GM21360 (cell line): Measurements from ENCODE around the gene CYS1.

Experiments
- ATAC-seq: cut with Tn5 transposase; IDR thresholded peaks from one replicate; pipeline ENCODE4 v1.9.1; 2021; ENCODE audit warnings: mild to moderate bottlenecking, moderate library complexity; ENCODE audit not compliant: unreplicated experiment

CYS1 gene

GRCh38 chr2:10073706-10074105 lies 6.5 kb downstream of the CYS1 start:
- ATAC-seq, result no peak

DNA sequence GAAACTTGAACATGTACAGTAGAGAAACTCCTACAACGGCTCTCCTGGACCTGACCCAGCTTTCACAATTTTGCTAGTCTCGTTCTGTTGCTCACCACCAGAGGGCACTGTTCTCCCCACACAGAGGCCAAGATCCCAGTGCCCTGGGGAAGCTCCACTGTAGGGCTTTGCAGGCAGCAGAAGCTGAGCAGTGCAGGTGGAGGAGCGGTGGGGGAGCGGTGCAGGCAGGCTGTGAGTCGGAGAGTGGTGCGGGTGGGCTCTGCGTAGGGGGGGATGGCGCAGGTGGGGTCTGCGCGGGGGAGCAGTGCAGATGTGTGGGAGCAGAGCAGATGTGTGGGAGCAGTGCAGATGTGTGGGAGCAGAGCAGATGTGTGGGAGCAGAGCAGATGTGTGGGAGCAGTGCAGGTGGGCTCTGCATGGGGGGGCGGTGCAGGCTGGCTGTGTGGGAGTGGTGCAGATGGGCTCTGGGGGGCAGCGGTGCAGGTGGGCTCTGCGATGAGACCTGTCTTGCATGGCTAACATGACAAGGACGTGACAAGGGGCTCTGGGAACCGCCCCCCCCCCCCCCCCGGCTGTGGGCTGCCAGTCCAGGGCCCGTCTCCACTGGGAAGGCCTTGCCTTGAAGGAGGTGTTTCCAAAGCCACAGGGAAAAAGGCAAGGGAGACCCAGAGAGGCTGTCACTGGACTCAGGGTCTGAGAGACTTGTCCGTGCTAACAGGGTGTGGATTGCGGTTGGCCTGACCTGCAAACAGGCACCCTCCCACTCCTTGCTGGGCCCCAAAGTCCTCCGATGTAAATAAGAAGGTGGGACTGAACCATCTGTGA lies 7.3 kb downstream of the CYS1 start:
- ATAC-seq, result peak; percentile 91

DNA sequence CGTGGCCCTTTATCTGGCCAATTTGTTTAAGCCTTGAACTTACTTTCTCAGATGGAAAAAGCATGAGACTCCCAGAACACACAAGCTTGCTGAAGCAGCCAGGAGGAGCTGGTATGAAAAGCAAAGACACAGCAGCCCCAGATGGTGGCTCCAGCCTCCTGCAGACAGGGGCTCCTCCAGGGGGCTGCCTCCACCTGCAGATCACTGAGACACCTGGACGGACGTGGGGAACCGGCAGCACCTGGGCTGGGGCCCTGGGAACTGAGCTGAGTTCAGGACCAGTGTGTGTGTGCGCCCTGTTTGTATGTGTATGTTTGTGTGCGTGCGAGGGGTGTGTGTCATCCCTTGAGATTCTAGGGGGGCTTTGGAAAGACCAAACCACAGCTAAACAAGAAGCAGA lies 8.6 kb downstream of the CYS1 start:
- no peak for ATAC-seq

GRCh38 chr2:10071176-10071575 lies 9.0 kb downstream of the CYS1 start:
- ATAC-seq, result no peak

DNA sequence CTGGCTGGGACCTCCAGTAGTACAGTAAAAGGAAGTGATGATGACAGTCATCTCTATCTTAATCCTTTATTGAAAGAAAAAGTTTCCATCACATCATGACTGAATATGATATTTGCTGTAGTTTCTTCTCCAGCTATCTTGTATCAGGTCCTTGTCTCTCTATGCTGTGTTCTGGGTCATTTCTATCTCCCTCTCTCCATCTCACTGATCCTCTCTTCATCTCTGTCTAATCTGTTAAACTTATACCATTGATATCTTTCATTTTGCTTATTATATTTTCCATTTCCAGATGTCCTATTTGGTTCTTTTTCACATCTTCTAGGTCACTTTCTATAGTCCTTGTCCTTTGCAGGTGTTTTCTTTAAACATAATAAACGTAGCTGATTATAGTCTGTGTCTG lies 12.3 kb downstream of the CYS1 start:
- ATAC-seq, result no peak

DNA sequence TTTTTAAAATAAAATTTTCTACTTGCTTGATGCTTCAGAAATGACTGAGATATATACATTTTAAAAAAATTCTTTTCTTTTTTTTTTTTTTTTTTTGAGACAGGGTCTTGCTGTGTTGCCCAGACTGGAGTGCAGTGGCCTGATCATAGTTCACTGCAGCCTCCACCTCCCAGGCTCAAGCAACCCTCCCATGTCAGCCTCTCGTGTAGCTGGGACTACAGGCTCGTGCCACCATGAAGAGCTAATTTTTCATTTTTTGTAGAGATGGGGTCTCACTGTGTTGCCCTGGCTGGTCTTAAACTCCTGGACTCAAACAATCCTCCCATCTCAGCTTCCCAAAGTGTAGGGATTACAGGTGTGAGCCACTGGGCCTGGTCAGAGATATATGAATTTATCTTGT lies 12.9 kb downstream of the CYS1 start:
- no peak for ATAC-seq

GRCh38 chr2:10065773-10066055 lies 14.5 kb downstream of the CYS1 start:
- no peak for ATAC-seq

DNA sequence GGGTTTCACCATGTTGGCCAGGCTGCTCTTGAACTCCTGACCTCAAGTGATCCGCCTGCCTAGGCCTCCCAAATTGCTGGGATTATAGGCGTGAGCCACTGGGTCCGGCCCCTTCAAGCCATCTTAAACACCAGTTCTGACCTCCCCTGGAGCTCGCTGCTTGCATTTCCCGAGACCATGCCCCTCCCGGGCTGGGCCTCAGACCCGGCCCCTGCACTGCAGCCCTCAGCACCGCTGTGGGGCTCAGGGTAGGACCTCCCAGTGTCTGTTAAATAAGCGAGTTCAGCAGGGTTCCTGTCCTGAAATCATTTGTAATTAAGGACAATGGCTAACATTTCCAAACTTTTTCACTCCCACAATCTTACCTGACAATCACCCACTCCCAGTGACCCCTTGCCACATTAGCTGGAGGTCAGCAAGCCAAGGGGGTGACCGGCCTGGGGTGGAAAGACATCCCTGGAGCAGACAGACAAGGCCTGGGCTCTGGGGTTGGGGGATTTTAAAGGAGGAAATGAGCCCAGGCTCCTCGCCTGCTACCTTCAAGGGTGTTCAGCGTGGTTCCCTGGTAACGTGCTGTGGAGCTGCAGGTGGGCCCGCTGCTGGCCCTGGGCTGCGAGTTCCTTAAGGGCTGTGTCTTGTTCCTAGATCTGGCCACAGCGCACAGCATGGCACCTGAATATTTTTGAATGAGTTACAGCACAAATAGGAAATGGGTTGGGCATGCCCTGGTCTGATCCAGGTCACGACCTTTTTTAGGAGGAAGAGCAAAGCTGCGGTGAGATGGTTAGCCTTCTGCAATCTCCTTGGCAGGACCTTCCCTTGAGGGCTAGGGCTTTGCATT lies 15.1 kb downstream of the CYS1 start:
- ATAC-seq, result no peak

DNA sequence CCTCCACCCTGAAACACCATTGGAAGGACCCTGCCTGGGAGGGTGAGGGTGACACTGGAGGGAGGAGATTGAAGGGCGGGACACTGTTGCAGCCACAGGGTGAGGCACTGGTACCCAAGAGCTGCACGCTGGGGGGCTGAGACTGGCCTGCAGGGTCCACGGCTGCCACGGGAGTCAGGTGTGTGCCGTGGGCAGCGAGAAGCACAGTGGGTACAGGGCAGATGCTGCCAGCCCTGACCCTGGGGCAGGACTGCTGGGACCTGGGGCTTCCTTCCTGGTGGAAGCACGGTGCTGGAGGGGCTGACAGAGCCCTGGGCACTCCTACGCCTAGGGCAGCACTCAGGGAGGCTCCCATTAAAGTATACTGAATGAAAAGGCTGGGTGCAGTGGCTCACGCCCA lies 16.6 kb downstream of the CYS1 start:
- no peak for ATAC-seq

DNA sequence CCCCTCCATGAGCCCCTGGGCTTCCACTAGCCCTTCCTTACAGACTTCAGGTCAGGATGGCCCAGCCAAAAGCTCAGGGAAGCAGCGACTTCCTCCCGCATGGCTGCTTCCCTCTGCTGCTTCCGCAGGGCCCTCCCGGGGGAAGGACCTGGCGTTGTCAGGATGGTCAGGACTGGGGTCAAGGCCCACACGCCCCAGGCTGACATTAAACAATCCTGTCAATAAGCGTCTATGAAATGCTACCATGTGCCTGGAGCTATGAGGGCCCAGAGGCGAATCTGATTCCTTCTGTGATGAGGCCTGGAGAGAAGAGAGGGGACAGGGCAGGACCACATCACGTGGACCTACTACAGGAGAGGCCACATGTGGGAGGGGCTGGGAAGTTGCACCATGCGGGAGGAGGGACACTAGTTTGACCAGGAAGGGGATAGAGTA lies 17.3 kb downstream of the CYS1 start:
- ATAC-seq, result no peak

DNA sequence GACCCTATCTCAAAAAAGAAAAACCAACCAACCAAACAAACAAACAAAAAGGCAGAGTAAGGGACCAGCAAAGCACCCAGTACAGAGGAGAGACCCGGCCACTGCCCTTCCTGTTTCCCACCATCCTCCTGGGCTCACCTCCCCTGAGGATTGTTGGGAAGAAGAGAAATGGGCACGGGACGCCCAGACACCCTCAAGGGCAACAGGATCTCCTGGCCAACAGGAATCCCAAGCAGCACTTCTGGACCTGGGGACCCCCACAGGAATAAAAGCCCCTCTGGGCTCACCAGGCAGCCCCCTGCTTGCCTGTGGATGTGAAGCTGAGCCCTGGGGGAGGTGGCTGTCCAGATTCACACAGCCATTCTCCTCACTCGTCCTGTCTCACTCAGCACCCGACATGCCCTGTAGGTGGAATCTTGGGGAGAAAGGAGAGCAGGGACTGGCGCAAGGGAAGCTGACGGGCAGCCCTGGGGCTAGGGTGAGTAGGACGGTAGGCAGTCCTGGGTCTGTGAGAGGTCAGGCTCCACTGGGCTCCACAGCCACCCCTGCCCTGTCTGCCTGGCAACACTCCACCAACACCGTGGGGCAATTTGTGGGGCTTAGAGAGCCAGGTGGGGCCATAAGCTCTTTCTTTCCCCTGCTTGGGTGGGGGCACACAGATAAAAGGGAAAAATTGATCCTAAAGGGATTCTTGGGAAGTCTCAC lies 18.8 kb downstream of the CYS1 start:
- ATAC-seq, result no peak

- ATAC-seq, result no peak
Measured at GRCh38 chr2:10059552-10060335, 20.5 kb downstream of the CYS1 start.

- ATAC-seq, result no peak
Measured at GRCh38 chr2:10059016-10059351, 21.2 kb downstream of the CYS1 start.

- ATAC-seq, result no peak
Measured at GRCh38 chr2:10058251-10059015, 21.8 kb downstream of the CYS1 start.

GRCh38 chr2:10057231-10058107 lies 22.7 kb downstream of the CYS1 start:
- ATAC-seq, result no peak

DNA sequence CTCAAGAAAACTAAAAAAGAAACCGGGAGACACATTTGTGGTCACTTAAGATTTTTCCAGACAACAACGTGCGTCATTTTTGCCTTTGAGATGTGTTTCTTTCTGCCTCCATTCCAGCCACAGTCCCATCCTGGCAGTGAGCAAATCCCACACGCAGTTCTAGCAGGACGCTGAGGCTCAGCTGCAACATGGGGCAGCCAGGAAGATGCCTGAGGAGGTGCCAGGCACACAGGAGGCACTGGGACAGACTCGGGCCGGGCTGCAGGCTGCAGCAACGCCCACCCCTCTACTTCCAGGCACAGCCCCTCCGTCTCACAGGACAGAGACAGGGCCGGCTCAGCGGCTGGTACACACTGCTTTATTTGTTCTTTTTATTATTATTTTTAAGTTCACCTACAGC lies 23.8 kb downstream of the CYS1 start:
- no peak for ATAC-seq

GRCh38 chr2:10054976-10055375 lies 25.2 kb downstream of the CYS1 start:
- ATAC-seq, result no peak

DNA sequence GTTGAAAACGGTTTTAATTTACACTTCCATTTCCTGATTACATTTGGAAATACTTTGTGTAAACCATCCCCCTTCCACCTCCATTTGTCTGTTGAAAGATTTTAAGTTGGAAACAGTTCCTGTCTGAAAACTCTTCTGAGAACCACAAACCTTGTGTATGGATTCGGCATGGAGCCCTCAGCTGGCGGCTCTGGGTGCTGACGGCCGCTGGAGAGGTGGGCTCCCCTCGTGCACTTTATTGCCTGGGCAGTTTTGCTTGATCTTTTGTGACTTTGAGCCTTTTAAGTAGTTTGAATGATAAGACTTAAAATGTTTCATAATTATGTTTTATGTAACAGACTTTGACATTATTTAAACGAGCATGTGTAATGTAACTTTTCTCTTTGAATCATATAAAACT lies 25.8 kb downstream of the CYS1 start:
- no peak for ATAC-seq

- no peak for ATAC-seq
Measured at GRCh38 chr2:10053351-10053750, 26.9 kb downstream of the CYS1 start.
